Fibroblast of lung (primary cell): ENCODE measurements around the gene G6PC1. TPM values are rescaled to one million over a fixed set of nuclear protein-coding genes. Genes with fewer than 3 reads are reported as not detected.

ENCODE experiments used
- DNase-seq, 2 donors: peaks; one replicate each; pipeline versions ENCODE4 v3.0.0 to v3.0.0-alpha.2; 2010; ENCODE audit warnings: low read depth in 2 of 2
- H2AFZ ChIP-seq: 2 replicates; pipeline ENCODE4 v1.5.1; 2012; ENCODE audit warnings: low read length, control low read depth, inconsistent platforms
- H3K27ac ChIP-seq: 2 replicates; pipeline ENCODE4 v1.5.1; 2011; ENCODE audit warnings: low read length, control low read depth; ENCODE audit not compliant: insufficient read depth
- H3K27me3 ChIP-seq: 2 replicates; pipeline ENCODE4 v1.5.1; 2011; ENCODE audit warnings: mild to moderate bottlenecking, low read length; ENCODE audit not compliant: control insufficient read depth, insufficient read depth
- H3K36me3 ChIP-seq: 2 replicates; pipeline ENCODE4 v1.5.1; 2011; ENCODE audit warnings: low read length; ENCODE audit not compliant: control insufficient read depth, insufficient read depth
- H3K4me1 ChIP-seq: 2 replicates; pipeline ENCODE4 v1.5.1; 2011; ENCODE audit warnings: low read length; ENCODE audit not compliant: control insufficient read depth, insufficient read depth; ENCODE audit errors: extremely low read depth
- H3K4me2 ChIP-seq: 2 replicates; pipeline ENCODE4 v1.5.1; 2011; ENCODE audit warnings: low read length, control low read depth; ENCODE audit not compliant: insufficient read depth; ENCODE audit errors: extremely low read depth
- H3K4me3 ChIP-seq, 4 experiments: fragments of 200-600 bp in 1 of 4; sonication (generic) in 1 of 4; replicated peaks in 1 of 4; 2 replicates each; pipeline ENCODE4 v1.5.1; 2011 to 2016; ENCODE audit warnings: low read length in 4 of 4, low read depth in 3 of 4, mild to moderate bottlenecking in 3 of 4, control low read depth in 2 of 4, inconsistent platforms in 1 of 4, mixed read lengths in 1 of 4; ENCODE audit not compliant: insufficient read depth in 1 of 4; ENCODE audit errors: control extremely low read depth in 1 of 4
- H3K79me2 ChIP-seq: 2 replicates; pipeline ENCODE4 v1.5.1; 2012; ENCODE audit warnings: mild to moderate bottlenecking, low read length, inconsistent platforms; ENCODE audit not compliant: control insufficient read depth, insufficient read depth
- H3K9ac ChIP-seq: 2 replicates; pipeline ENCODE4 v1.5.1; 2011; ENCODE audit warnings: mild to moderate bottlenecking, low read length, control low read depth; ENCODE audit not compliant: insufficient read depth
- H3K9me3 ChIP-seq: 2 replicates; pipeline ENCODE4 v1.5.1; 2012; ENCODE audit warnings: low read depth, low read length; ENCODE audit not compliant: control insufficient read depth, insufficient read depth
- H4K20me1 ChIP-seq: 2 replicates; pipeline ENCODE4 v1.5.1; 2011; ENCODE audit warnings: low read length; ENCODE audit not compliant: control insufficient read depth, insufficient read depth; ENCODE audit errors: extremely low read depth
- EZH2 ChIP-seq: IDR thresholded peaks from 2 replicates; pipeline ENCODE4 v1.5.1; 2012; ENCODE audit warnings: low read length, control low read depth, mild to moderate bottlenecking; ENCODE audit errors: missing control alignments
- polyA plus RNA-seq, 2 donors: library from polyadenylated mRNA; depleted of rRNA in 1 of 2; stranded (reverse) in 1 of 2; unstranded in 1 of 2; fragments of >200 nt; gene quantifications; 2 replicates each; pipeline ENCODE4 v1.2.1, GENCODE V29; 2011 to 2012; ENCODE audit warnings: missing spikeins in 1 of 2
- total RNA-seq: library from RNA; depleted of rRNA; stranded (reverse); fragments of >200 nt; gene quantifications from 2 replicates; pipeline ENCODE4 v1.2.1, GENCODE V29; 2014
- TF ChIP-seq, protein P1 (sequence below), 2 donors: IDR thresholded peaks in 1 of 2; conservative IDR thresholded peaks in 1 of 2; 1 replicate in 1 of 2; 2 replicates in 1 of 2; pipeline ENCODE4 v1.5.1; 2011 to 2012; ENCODE audit warnings: low read length in 2 of 2, control low read depth in 1 of 2, inconsistent platforms in 1 of 2, low read depth in 1 of 2, mild to moderate bottlenecking in 1 of 2

Gene G6PC1
- total and polyA plus RNA-seq, 2 donors (not counting 1 experiment from before 2014, with no cell fraction given) = not detected

DNA sequence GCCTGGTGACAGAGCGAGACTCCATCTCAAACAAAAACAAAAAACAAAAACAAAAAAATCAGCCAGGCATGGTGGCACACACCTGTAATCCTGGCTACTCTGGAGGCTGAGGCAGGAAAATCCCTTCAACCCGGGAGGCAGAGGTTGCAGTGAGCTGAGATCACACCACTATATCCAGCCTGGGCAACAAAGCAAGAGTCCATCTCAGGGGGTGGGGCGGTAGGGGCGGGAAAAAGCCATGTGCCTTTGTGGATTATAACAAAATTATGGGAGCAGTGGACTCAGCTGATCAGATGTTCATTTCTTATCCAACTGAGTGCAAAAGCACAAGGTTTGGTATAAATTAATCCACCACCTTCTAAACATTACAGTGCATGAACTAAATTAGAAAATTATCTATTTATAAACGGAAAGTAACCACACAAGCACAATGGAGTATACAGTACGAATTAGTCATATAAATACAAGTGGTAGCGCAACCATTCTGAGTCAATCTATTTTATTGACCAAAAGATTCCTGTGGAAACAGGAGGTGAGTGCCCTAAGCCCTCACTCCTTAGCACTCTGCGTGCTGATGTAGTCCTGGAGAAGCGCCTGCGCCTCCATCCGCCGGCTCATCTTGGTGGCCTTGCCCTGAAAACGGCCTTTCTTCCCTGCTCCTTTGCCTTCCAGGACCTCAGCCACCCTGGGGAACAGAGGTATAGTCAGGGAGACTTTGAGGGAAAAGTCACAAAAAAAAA lies 49.6 kb downstream of the G6PC1 start:
- no peaks in the 10 kb centered on the region for H3K4me1 ChIP-seq
- H3K4me3 ChIP-seq = no peak overlapping the region
- peak overlapping the region; percentile 35 for H3K4me2 ChIP-seq
- H2AFZ ChIP-seq = no peak overlapping the region
- H3K27me3 ChIP-seq = no peaks in the 10 kb centered on the region
- H3K36me3 ChIP-seq = peaks cover 15% of the 10 kb centered on the region
- no peaks in the 10 kb centered on the region for H3K9me3 ChIP-seq
- no peaks in the 10 kb centered on the region for H3K79me2 ChIP-seq
- H3K9ac ChIP-seq = no peak overlapping the region
- DNase-seq = peak; percentile 38 to 51
- no peaks in the 10 kb centered on the region for H4K20me1 ChIP-seq
- no peak for TF ChIP-seq EZH2
- TF ChIP-seq, protein P1, sequence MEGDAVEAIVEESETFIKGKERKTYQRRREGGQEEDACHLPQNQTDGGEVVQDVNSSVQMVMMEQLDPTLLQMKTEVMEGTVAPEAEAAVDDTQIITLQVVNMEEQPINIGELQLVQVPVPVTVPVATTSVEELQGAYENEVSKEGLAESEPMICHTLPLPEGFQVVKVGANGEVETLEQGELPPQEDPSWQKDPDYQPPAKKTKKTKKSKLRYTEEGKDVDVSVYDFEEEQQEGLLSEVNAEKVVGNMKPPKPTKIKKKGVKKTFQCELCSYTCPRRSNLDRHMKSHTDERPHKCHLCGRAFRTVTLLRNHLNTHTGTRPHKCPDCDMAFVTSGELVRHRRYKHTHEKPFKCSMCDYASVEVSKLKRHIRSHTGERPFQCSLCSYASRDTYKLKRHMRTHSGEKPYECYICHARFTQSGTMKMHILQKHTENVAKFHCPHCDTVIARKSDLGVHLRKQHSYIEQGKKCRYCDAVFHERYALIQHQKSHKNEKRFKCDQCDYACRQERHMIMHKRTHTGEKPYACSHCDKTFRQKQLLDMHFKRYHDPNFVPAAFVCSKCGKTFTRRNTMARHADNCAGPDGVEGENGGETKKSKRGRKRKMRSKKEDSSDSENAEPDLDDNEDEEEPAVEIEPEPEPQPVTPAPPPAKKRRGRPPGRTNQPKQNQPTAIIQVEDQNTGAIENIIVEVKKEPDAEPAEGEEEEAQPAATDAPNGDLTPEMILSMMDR (conservative IDR thresholded peaks at IDR 0.05 in 1 of 2, IDR thresholded peaks at IDR 0.05 in 1 of 2; ENCODE audit: low read depth in 1 of 2, low read length in 2 of 2) = no peak
- H3K27ac ChIP-seq = no peak overlapping the region

Other genes with a start within 250 kb of the G6PC1 start
- 6.9 and 11.6 TPM in 2 replicates for gene TUBG2, start 241.5 kb upstream of the G6PC1 start, total RNA-seq
- 13.1 and 13.5 TPM in 2 replicates for gene TUBG2, start 241.5 kb upstream of the G6PC1 start, polyA plus RNA-seq
- 19.3 and 24.6 TPM in 2 replicates for gene PLEKHH3, start 223.8 kb upstream of the G6PC1 start, total RNA-seq
- gene PLEKHH3, start 223.8 kb upstream of the G6PC1 start, polyA plus RNA-seq = 2.3 and 3.0 TPM in 2 replicates
- gene CCR10, start 219.0 kb upstream of the G6PC1 start, total RNA-seq = 1.3 and 2.6 TPM in 2 replicates
- gene CCR10, start 219.0 kb upstream of the G6PC1 start, polyA plus RNA-seq = 0.87 and 2.5 TPM in 2 replicates
- gene CNTNAP1, start 218.3 kb upstream of the G6PC1 start, total RNA-seq = 20.5 and 40.1 TPM in 2 replicates
- gene CNTNAP1, start 218.3 kb upstream of the G6PC1 start, polyA plus RNA-seq = 39.4 and 39.5 TPM in 2 replicates
- gene EZH1, start 155.8 kb upstream of the G6PC1 start, total RNA-seq = 16.4 and 28.6 TPM in 2 replicates
- gene EZH1, start 155.8 kb upstream of the G6PC1 start, polyA plus RNA-seq = 23.6 and 31.9 TPM in 2 replicates
- 0.17 and 0.26 TPM in 2 replicates for gene RAMP2, start 139.6 kb upstream of the G6PC1 start, total RNA-seq
- 0.17 and 0.45 TPM in 2 replicates for gene RAMP2, start 139.6 kb upstream of the G6PC1 start, polyA plus RNA-seq
- gene VPS25, start 127.3 kb upstream of the G6PC1 start, total RNA-seq = 43.6 and 44.7 TPM in 2 replicates
- gene VPS25, start 127.3 kb upstream of the G6PC1 start, polyA plus RNA-seq = 92.7 and 121 TPM in 2 replicates
- under 0.01 and 0.51 TPM in 2 replicates for gene WNK4, start 120.2 kb upstream of the G6PC1 start, total RNA-seq
- gene WNK4, start 120.2 kb upstream of the G6PC1 start, polyA plus RNA-seq = 0.35 and 0.84 TPM in 2 replicates
- 53.5 and 59.8 TPM in 2 replicates for gene COA3, start 102.1 kb upstream of the G6PC1 start, total RNA-seq
- 80.3 and 97.1 TPM in 2 replicates for gene COA3, start 102.1 kb upstream of the G6PC1 start, polyA plus RNA-seq
- gene CNTD1, start 101.9 kb upstream of the G6PC1 start, total RNA-seq = 0.26 and 0.66 TPM in 2 replicates
- 0.14 TPM in 1 of 2 replicates, not detected in the other for gene CNTD1, start 101.9 kb upstream of the G6PC1 start, polyA plus RNA-seq
- gene BECN1, start 76.5 kb upstream of the G6PC1 start, total RNA-seq = 97.3 and 150 TPM in 2 replicates
- gene BECN1, start 76.5 kb upstream of the G6PC1 start, polyA plus RNA-seq = 87.4 and 90.4 TPM in 2 replicates
- 44.9 and 50.7 TPM in 2 replicates for gene PSME3, start 67.4 kb upstream of the G6PC1 start, total RNA-seq
- 133 and 177 TPM in 2 replicates for gene PSME3, start 67.4 kb upstream of the G6PC1 start, polyA plus RNA-seq
- 0.26 and 0.33 TPM in 2 replicates for gene AOC2, start 56.2 kb upstream of the G6PC1 start, total RNA-seq
- 0.09 and 0.12 TPM in 2 replicates for gene AOC2, start 56.2 kb upstream of the G6PC1 start, polyA plus RNA-seq
- 0.17 and 0.26 TPM in 2 replicates for gene AOC3, start 49.6 kb upstream of the G6PC1 start, total RNA-seq
- gene AOC3, start 49.6 kb upstream of the G6PC1 start, polyA plus RNA-seq = 0.23 and 3.5 TPM in 2 replicates
- 17.7 and 21.6 TPM in 2 replicates for gene AARSD1, start 63.7 kb downstream of the G6PC1 start, total RNA-seq
- 37.3 and 51.2 TPM in 2 replicates for gene AARSD1, start 63.7 kb downstream of the G6PC1 start, polyA plus RNA-seq
- gene PTGES3L, start 79.3 kb downstream of the G6PC1 start, total RNA-seq = 0.17 TPM in 1 of 2 replicates, not detected in the other
- 0.24 and 1.7 TPM in 2 replicates for gene PTGES3L, start 79.3 kb downstream of the G6PC1 start, polyA plus RNA-seq
- gene RUNDC1, start 79.8 kb downstream of the G6PC1 start, total RNA-seq = 7.7 and 8.8 TPM in 2 replicates
- gene RUNDC1, start 79.8 kb downstream of the G6PC1 start, polyA plus RNA-seq = 6.3 and 8.0 TPM in 2 replicates
- gene RPL27, start 97.6 kb downstream of the G6PC1 start, total RNA-seq = 902 and 1,145 TPM in 2 replicates
- 3,313 and 3,346 TPM in 2 replicates for gene RPL27, start 97.6 kb downstream of the G6PC1 start, polyA plus RNA-seq
- 31.3 and 34.5 TPM in 2 replicates for gene IFI35, start 106.0 kb downstream of the G6PC1 start, total RNA-seq
- 33.4 and 52.0 TPM in 2 replicates for gene IFI35, start 106.0 kb downstream of the G6PC1 start, polyA plus RNA-seq
- 259 and 297 TPM in 2 replicates for gene VAT1, start 121.6 kb downstream of the G6PC1 start, total RNA-seq
- 234 and 362 TPM in 2 replicates for gene VAT1, start 121.6 kb downstream of the G6PC1 start, polyA plus RNA-seq
- gene RND2, start 124.4 kb downstream of the G6PC1 start, total RNA-seq = 0.77 and 0.99 TPM in 2 replicates
- 0.54 and 0.95 TPM in 2 replicates for gene RND2, start 124.4 kb downstream of the G6PC1 start, polyA plus RNA-seq
- 5.1 and 9.9 TPM in 2 replicates for gene BRCA1, start 224.6 kb downstream of the G6PC1 start, total RNA-seq
- gene BRCA1, start 224.6 kb downstream of the G6PC1 start, polyA plus RNA-seq = 7.5 and 18.3 TPM in 2 replicates